ENCODE data around the gene AQP2. TPM values are rescaled to one million over a fixed set of nuclear protein-coding genes. Genes with fewer than 3 reads are reported as not detected.

The AQP2 gene
- total RNA-seq, 1 experiment from 2014 or later: 0.36 TPM

GRCh38 chr12:49974231-49974675 is 23.7 kb downstream of the AQP2 start:
- Histone ChIP-seq H3K27ac (ENCODE audit: low read length) (no peak overlapping the region), H3K4me3 (ENCODE audit: low read depth in 2 of 2, low read length in 2 of 2) (no peak overlapping the region), H3K9me3 (ENCODE audit: control insufficient read depth, insufficient read depth, low read depth, low read length) (no peaks in the 10 kb centered on the region), H3K27me3 (ENCODE audit: control insufficient read depth, insufficient read depth, low read length) (no peaks in the 10 kb centered on the region), H3K36me3 (ENCODE audit: control insufficient read depth, insufficient read depth, low read length) (no peaks in the 10 kb centered on the region), H3K4me1 (ENCODE audit: control insufficient read depth, insufficient read depth, low read length) (peaks cover 17% of the 10 kb centered on the region; the same call in 1 of the 2 replicates)
- intact Hi-C loops (cut with micrococcal nuclease; ENCODE audit: unreplicated experiment): no loop called here
- no TSS peak for BruUV-seq (replicated peaks)
- ATAC-seq: peak; percentile 82
- CTCF ChIA-PET: interaction anchor here (0.5 to 1.0 kb wide), 4 partner anchors 65 to 108 kb away, joined by 3 to 13 read pairs (median 4); no protein-coding TSS in a partner anchor
- POLR2A ChIA-PET: no interaction called here
- DNase-seq (ENCODE audit: low read depth, low spot score): no peak
- in situ Hi-C loops (cut with HindIII; ENCODE audit: low pct_unique_long_range_greater_than_20kb, low sequenced_read_pairs): no loop called here
- TF ChIP-seq REST (IDR thresholded peaks at IDR 0.05; ENCODE audit: insufficient read depth in 1 of 2, low read depth in 2 of 2, low read length in 1 of 2) (no peak), POLR2AphosphoS5 (IDR thresholded peaks at IDR 0.05; ENCODE audit: low read depth, low read length) (no peak), TCF7L2 (IDR thresholded peaks at IDR 0.05; ENCODE audit: low read depth, low read length) (no peak), CTCF (IDR thresholded peaks at IDR 0.05) (peak; percentile 78), SIN3A (IDR thresholded peaks at IDR 0.05; ENCODE audit: borderline replicate concordance, insufficient read depth, low read depth, low read length) (no peak)

GRCh38 chr12:49974677-49975317 is 24.3 kb downstream of the AQP2 start:
- Histone ChIP-seq H3K4me3 (ENCODE audit: low read depth in 2 of 2, low read length in 2 of 2) (no peak overlapping the region), H3K4me1 (ENCODE audit: control insufficient read depth, insufficient read depth, low read length) (peaks cover 17% of the 10 kb centered on the region; the same call in 1 of the 2 replicates), H3K9me3 (ENCODE audit: control insufficient read depth, insufficient read depth, low read depth, low read length) (no peaks in the 10 kb centered on the region), H3K27ac (ENCODE audit: low read length) (no peak overlapping the region), H3K36me3 (ENCODE audit: control insufficient read depth, insufficient read depth, low read length) (no peaks in the 10 kb centered on the region), H3K27me3 (ENCODE audit: control insufficient read depth, insufficient read depth, low read length) (no peaks in the 10 kb centered on the region)
- in situ Hi-C loops (cut with HindIII; ENCODE audit: low pct_unique_long_range_greater_than_20kb, low sequenced_read_pairs) (no loop called here), intact Hi-C loops (cut with micrococcal nuclease; ENCODE audit: unreplicated experiment) (no loop called here)
- TF ChIP-seq TCF7L2 (IDR thresholded peaks at IDR 0.05; ENCODE audit: low read depth, low read length) (no peak), SIN3A (IDR thresholded peaks at IDR 0.05; ENCODE audit: borderline replicate concordance, insufficient read depth, low read depth, low read length) (no peak), REST (IDR thresholded peaks at IDR 0.05; ENCODE audit: insufficient read depth in 1 of 2, low read depth in 2 of 2, low read length in 1 of 2) (no peak), POLR2AphosphoS5 (IDR thresholded peaks at IDR 0.05; ENCODE audit: low read depth, low read length) (no peak), CTCF (IDR thresholded peaks at IDR 0.05) (no peak)
- DNase-seq (ENCODE audit: low read depth, low spot score): no peak
- ChIA-PET CTCF (interaction anchor here (0.5 to 1.0 kb wide), 4 partner anchors 64 to 108 kb away, joined by 3 to 13 read pairs (median 4); no protein-coding TSS in a partner anchor), POLR2A (no interaction called here)
- no TSS peak for BruUV-seq (replicated peaks)
- no peak for ATAC-seq

Data from Panc1 (cell line).